HL-60 (cell line): ENCODE measurements around the gene GDPD1.

Experiments used
- CTCF ChIP-seq: IDR thresholded peaks from one replicate; pipeline ENCODE4 v1.5.1; 2011; ENCODE audit warnings: low read length, control low read depth, inconsistent platforms; ENCODE audit not compliant: insufficient read depth
- GABPA ChIP-seq: IDR thresholded peaks from 2 replicates; pipeline ENCODE4 v1.6.1; 2012; ENCODE audit warnings: low read depth
- POLR2AphosphoS5 ChIP-seq: IDR thresholded peaks from 2 replicates; pipeline ENCODE4 v1.6.1; 2012; ENCODE audit warnings: low read depth

GRCh38 chr17:59172436-59173004 lies 47.8 kb upstream of the GDPD1 start:
- TF ChIP-seq CTCF (no peak), GABPA (no peak), POLR2AphosphoS5 (no peak)
